Adipocyte (in vitro differentiated cells): ENCODE results near the gene CTNNBL1.

Experiments used
- DNase-seq: peaks from one replicate; pipeline ENCODE4 v3.0.0-alpha.2; 2015; ENCODE audit warnings: low read depth
- H3K27me3 ChIP-seq: replicated peaks from 2 replicates; pipeline ENCODE4 v1.7.0; 2013; ENCODE audit warnings: mild to moderate bottlenecking, low read length, moderate library complexity; ENCODE audit not compliant: control insufficient read depth, insufficient read depth
- H3K36me3 ChIP-seq: 2 replicates; pipeline ENCODE4 v1.7.0; 2013; ENCODE audit warnings: low read length, mild to moderate bottlenecking, moderate library complexity; ENCODE audit not compliant: control insufficient read depth, insufficient read depth, severe bottlenecking
- H3K4me1 ChIP-seq: 2 replicates; pipeline ENCODE4 v1.7.0; 2013; ENCODE audit warnings: mild to moderate bottlenecking, low read length, moderate library complexity; ENCODE audit not compliant: control insufficient read depth, insufficient read depth
- H3K4me3 ChIP-seq: 2 replicates; pipeline ENCODE4 v1.7.0; 2013; ENCODE audit warnings: mild to moderate bottlenecking, low read length, moderate library complexity
- H3K9ac ChIP-seq: 2 replicates; pipeline ENCODE4 v1.7.0; 2013; ENCODE audit warnings: mild to moderate bottlenecking, low read length, moderate library complexity
- H3K9me3 ChIP-seq: 2 replicates; pipeline ENCODE4 v1.7.0; 2013; ENCODE audit warnings: mild to moderate bottlenecking, low read length, moderate library complexity; ENCODE audit not compliant: control insufficient read depth

CTNNBL1 gene

GRCh38 chr20:37888641-37889040 lies 194.8 kb downstream of the CTNNBL1 start:
- Histone ChIP-seq H3K9ac (no peak overlapping the region), H3K9me3 (no peaks in the 10 kb centered on the region), H3K36me3 (no peaks in the 10 kb centered on the region), H3K27me3 (peaks cover 40% of the 10 kb centered on the region), H3K4me1 (peaks cover 6% of the 10 kb centered on the region), H3K4me3 (no peak overlapping the region)
- DNase-seq = no peak

GRCh38 chr20:37890108-37890507 lies 196.3 kb downstream of the CTNNBL1 start:
- Histone ChIP-seq H3K36me3 (no peaks in the 10 kb centered on the region), H3K9ac (no peak overlapping the region), H3K4me3 (no peak overlapping the region), H3K9me3 (no peaks in the 10 kb centered on the region), H3K27me3 (peaks cover 46% of the 10 kb centered on the region), H3K4me1 (peaks cover 6% of the 10 kb centered on the region)
- no peak for DNase-seq

GRCh38 chr20:37890643-37891042 lies 196.8 kb downstream of the CTNNBL1 start:
- H3K9me3 ChIP-seq = no peaks in the 10 kb centered on the region
- no peak overlapping the region for H3K9ac ChIP-seq
- H3K36me3 ChIP-seq = no peaks in the 10 kb centered on the region
- peaks cover 46% of the 10 kb centered on the region for H3K27me3 ChIP-seq
- no peak for DNase-seq
- H3K4me3 ChIP-seq = no peak overlapping the region
- H3K4me1 ChIP-seq = peaks cover 6% of the 10 kb centered on the region

GRCh38 chr20:37892001-37892400 lies 198.2 kb downstream of the CTNNBL1 start:
- no peaks in the 10 kb centered on the region for H3K4me1 ChIP-seq
- H3K27me3 ChIP-seq = peaks cover 38% of the 10 kb centered on the region
- H3K9ac ChIP-seq = no peak overlapping the region
- H3K4me3 ChIP-seq = no peak overlapping the region
- no peaks in the 10 kb centered on the region for H3K9me3 ChIP-seq
- H3K36me3 ChIP-seq = no peaks in the 10 kb centered on the region
- DNase-seq = no peak

- no peak overlapping the region for H3K4me3 ChIP-seq
- no peak overlapping the region for H3K9ac ChIP-seq
- DNase-seq = no peak
- no peaks in the 10 kb centered on the region for H3K36me3 ChIP-seq
- H3K9me3 ChIP-seq = no peaks in the 10 kb centered on the region
- H3K27me3 ChIP-seq = peaks cover 25% of the 10 kb centered on the region
- no peaks in the 10 kb centered on the region for H3K4me1 ChIP-seq
These were observed 199.9 kb downstream of the CTNNBL1 start for GRCh38 chr20:37893566-37894241.

- no peaks in the 10 kb centered on the region for H3K9me3 ChIP-seq
- H3K36me3 ChIP-seq = no peaks in the 10 kb centered on the region
- H3K4me3 ChIP-seq = no peak overlapping the region
- H3K4me1 ChIP-seq = no peaks in the 10 kb centered on the region
- no peak overlapping the region for H3K9ac ChIP-seq
- no peak for DNase-seq
- H3K27me3 ChIP-seq = peaks cover 25% of the 10 kb centered on the region
These were observed 200.6 kb downstream of the CTNNBL1 start for GRCh38 chr20:37894454-37894853.

- H3K4me1 ChIP-seq = no peaks in the 10 kb centered on the region
- H3K9me3 ChIP-seq = no peaks in the 10 kb centered on the region
- H3K36me3 ChIP-seq = no peaks in the 10 kb centered on the region
- peaks cover 23% of the 10 kb centered on the region for H3K27me3 ChIP-seq
- no peak overlapping the region for H3K4me3 ChIP-seq
- no peak overlapping the region for H3K9ac ChIP-seq
- DNase-seq = no peak
These were observed 201.3 kb downstream of the CTNNBL1 start for GRCh38 chr20:37895166-37895565.

GRCh38 chr20:37896932-37897548 lies 203.2 kb downstream of the CTNNBL1 start:
- Histone ChIP-seq H3K27me3 (peaks cover 30% of the 10 kb centered on the region), H3K36me3 (no peaks in the 10 kb centered on the region), H3K9me3 (no peaks in the 10 kb centered on the region), H3K4me1 (no peaks in the 10 kb centered on the region), H3K9ac (no peak overlapping the region), H3K4me3 (no peak overlapping the region)
- no peak for DNase-seq

GRCh38 chr20:37898233-37899104 lies 204.6 kb downstream of the CTNNBL1 start:
- no peak overlapping the region for H3K9ac ChIP-seq
- H3K27me3 ChIP-seq = peaks cover 25% of the 10 kb centered on the region
- H3K9me3 ChIP-seq = no peaks in the 10 kb centered on the region
- H3K4me3 ChIP-seq = no peak overlapping the region
- no peaks in the 10 kb centered on the region for H3K4me1 ChIP-seq
- no peaks in the 10 kb centered on the region for H3K36me3 ChIP-seq
- no peak for DNase-seq

- no peaks in the 10 kb centered on the region for H3K9me3 ChIP-seq
- no peak for DNase-seq
- H3K4me1 ChIP-seq = no peaks in the 10 kb centered on the region
- H3K9ac ChIP-seq = no peak overlapping the region
- no peaks in the 10 kb centered on the region for H3K36me3 ChIP-seq
- H3K4me3 ChIP-seq = no peak overlapping the region
- H3K27me3 ChIP-seq = peaks cover 22% of the 10 kb centered on the region
These were observed 205.5 kb downstream of the CTNNBL1 start for GRCh38 chr20:37899105-37900045.
